SIG-M5 treated with dmso at 0.1 percent for 504 hours (cell line): ENCODE measurements around the gene RASAL1.

ENCODE experiments used
- DNase-seq: peaks from one replicate; lab custom pipeline; 2025; ENCODE audit not compliant: unreplicated experiment; lab: John Stamatoyannopoulos, UW

RASAL1 gene

GRCh38 chr12:113099364-113099763 lies 36.2 kb downstream of the RASAL1 start:
- no peak for DNase-seq

GRCh38 chr12:113098441-113099028 lies 37.0 kb downstream of the RASAL1 start:
- DNase-seq: peak; percentile 72

- no peak for DNase-seq
Measured at GRCh38 chr12:113097716-113098440, 37.7 kb downstream of the RASAL1 start.

GRCh38 chr12:113096675-113097461 lies 38.7 kb downstream of the RASAL1 start:
- DNase-seq: no peak

- DNase-seq: no peak
Measured at GRCh38 chr12:113095405-113095804, 40.2 kb downstream of the RASAL1 start.

- DNase-seq: no peak
Measured at GRCh38 chr12:113094738-113095137, 40.8 kb downstream of the RASAL1 start.

- DNase-seq: no peak
Measured at GRCh38 chr12:113093409-113094101, 42.0 kb downstream of the RASAL1 start.

- no peak for DNase-seq
Measured at GRCh38 chr12:113092607-113093408, 42.8 kb downstream of the RASAL1 start.

GRCh38 chr12:113091506-113091905 lies 44.1 kb downstream of the RASAL1 start:
- no peak for DNase-seq

- DNase-seq: no peak
Measured at GRCh38 chr12:113090740-113091139, 44.8 kb downstream of the RASAL1 start.

- DNase-seq: no peak
Measured at GRCh38 chr12:113089839-113090238, 45.7 kb downstream of the RASAL1 start.

- no peak for DNase-seq
Measured at GRCh38 chr12:113088971-113089756, 46.4 kb downstream of the RASAL1 start.

- DNase-seq: no peak
Measured at GRCh38 chr12:113088037-113088436, 47.5 kb downstream of the RASAL1 start.

- DNase-seq: no peak
Measured at GRCh38 chr12:113087193-113087592, 48.4 kb downstream of the RASAL1 start.

GRCh38 chr12:113086249-113087164 lies 49.1 kb downstream of the RASAL1 start:
- no peak for DNase-seq

- DNase-seq: no peak
Measured at GRCh38 chr12:113083863-113084435, 51.6 kb downstream of the RASAL1 start.

- no peak for DNase-seq
Measured at GRCh38 chr12:113082486-113083148, 52.9 kb downstream of the RASAL1 start.

- DNase-seq: no peak
Measured at GRCh38 chr12:113081873-113082272, 53.7 kb downstream of the RASAL1 start.
